A549 (cell line): ENCODE measurements around the gene JAZF1. TPM values are rescaled to one million over a fixed set of nuclear protein-coding genes. Genes with fewer than 3 reads are reported as not detected.
A peak's percentile ranks its signal among the peaks of the same experiment; 100 is the strongest.
"Not testable (repeated sequence)": the region's sequence is repeated elsewhere in the genome, so short reads cannot be mapped to it uniquely, and the experiment has no call there.

ENCODE experiments used
- ATAC-seq, 2 experiments: fragments of 200-7000 bp in 1 of 2; fragments of >200 bp in 1 of 2; cut with Nextera tagmentation in 1 of 2; cut with Tn5 transposase in 1 of 2; 3 replicates each; pipeline versions ENCODE4 v1.8.0 to v1.9.1; 2018 to 2020; ENCODE audit warnings: mild to moderate bottlenecking in 1 of 2, moderate library complexity in 1 of 2
- CTCF ChIA-PET: fragments of 300-600 bp; sonication (Branson Sonifier 250); formaldehyde crosslinking; extraction: SDS; loops from one replicate; lab custom pipeline; 2021; ENCODE audit warnings: antibody characterized with exemption, inconsistent platforms; lab: Yijun Ruan, JAX
- POLR2A ChIA-PET: fragments of 350-600 bp; formaldehyde crosslinking; extraction: SDS; loops from one replicate; lab custom pipeline; 2021; ENCODE audit warnings: antibody characterized with exemption, inconsistent platforms; lab: Yijun Ruan, JAX
- DNase-seq, 2 experiments: peaks; one replicate each; pipeline versions ENCODE4 v3.0.0 to v3.0.0-alpha.2; 2011 to 2016; ENCODE audit warnings: low read depth in 1 of 2, low spot score in 1 of 2
- FAIRE-seq: peaks from 2 replicates; lab custom pipeline; 2011; peaks lifted over from hg19 to GRCh38; lab: Jason Lieb, UNC
- H3K27ac ChIP-seq, 2 experiments: fragments of >200 bp; sonication (Bioruptor Twin); formaldehyde crosslinking; 3 replicates each; pipeline ENCODE4 v1.5.1; 2016 to 2017
- H3K4me1 ChIP-seq: fragments of >200 bp; sonication (Bioruptor Twin); formaldehyde crosslinking; 3 replicates; pipeline ENCODE4 v1.6.1; 2016
- H3K4me2 ChIP-seq: fragments of >200 bp; sonication (Bioruptor Twin); formaldehyde crosslinking; 3 replicates; pipeline ENCODE4 v1.6.1; 2016
- H3K4me3 ChIP-seq: fragments of >200 bp; sonication (Bioruptor Twin); formaldehyde crosslinking; 3 replicates; pipeline ENCODE4 v1.5.1; 2016
- H3K9me3 ChIP-seq: fragments of >200 bp; sonication (Bioruptor Twin); formaldehyde crosslinking; 3 replicates; pipeline ENCODE4 v1.6.1; 2016
- CBX2 ChIP-seq: fragments of 200-600 bp; sonication (generic); IDR thresholded peaks from 2 replicates; pipeline ENCODE4 v1.6.1; 2016; ENCODE audit warnings: low read depth, mild to moderate bottlenecking, borderline replicate concordance
- CBX8 ChIP-seq: fragments of 200-600 bp; sonication (generic); IDR thresholded peaks from 2 replicates; pipeline ENCODE4 v1.6.1; 2016
- CHD4 ChIP-seq: fragments of 200-600 bp; sonication (generic); IDR thresholded peaks from 2 replicates; pipeline ENCODE4 v1.6.1; 2016; ENCODE audit warnings: antibody characterized with exemption, mild to moderate bottlenecking, borderline replicate concordance
- E2F6 ChIP-seq: IDR thresholded peaks from 2 replicates; pipeline ENCODE4 v1.6.1; 2012; ENCODE audit warnings: low read depth, borderline replicate concordance
- FOXS1 ChIP-seq: fragments of 250-450 bp; sonication (Bioruptor Pico); IDR thresholded peaks from 2 replicates; pipeline ENCODE4 v1.5.0; 2020; ENCODE audit warnings: mild to moderate bottlenecking, moderate library complexity
- HEYL ChIP-seq: fragments of 250-450 bp; sonication (Bioruptor Pico); IDR thresholded peaks from 2 replicates; pipeline ENCODE4 v1.8.0; 2021; ENCODE audit warnings: mild to moderate bottlenecking, moderate library complexity
- HOXB5 ChIP-seq: fragments of 250-450 bp; sonication (Bioruptor Pico); IDR thresholded peaks from 2 replicates; pipeline ENCODE4 v1.5.0; 2020; ENCODE audit warnings: mild to moderate bottlenecking, moderate library complexity
- KDM1A ChIP-seq: fragments of 200-600 bp; sonication (generic); IDR thresholded peaks from 2 replicates; pipeline ENCODE4 v1.6.1; 2016; ENCODE audit warnings: low read depth, mild to moderate bottlenecking
- KDM5A ChIP-seq: fragments of 200-600 bp; sonication (generic); IDR thresholded peaks from 2 replicates; pipeline ENCODE4 v1.6.1; 2016; ENCODE audit warnings: antibody characterized with exemption, mild to moderate bottlenecking
- MAFK ChIP-seq: fragments of 450-650 bp; IDR thresholded peaks from 2 replicates; pipeline ENCODE4 v1.6.1; 2014; ENCODE audit not compliant: partially characterized antibody
- MYC ChIP-seq: IDR thresholded peaks from 2 replicates; pipeline ENCODE4 v1.6.1; 2012; ENCODE audit warnings: mild to moderate bottlenecking, inconsistent platforms, low read length, improper control_type of control experiment, borderline replicate concordance
- NR3C1 ChIP-seq: fragments of >200 bp; sonication (Bioruptor Twin); formaldehyde crosslinking; IDR thresholded peaks from 3 replicates; pipeline ENCODE4 v1.6.1; 2017
- PHF8 ChIP-seq: fragments of 200-600 bp; sonication (generic); IDR thresholded peaks from 2 replicates; pipeline ENCODE4 v1.6.1; 2016; ENCODE audit warnings: low read depth, mild to moderate bottlenecking, antibody characterized with exemption, moderate library complexity, borderline replicate concordance
- POLR2AphosphoS2 ChIP-seq: conservative IDR thresholded peaks from 2 replicates; pipeline ENCODE4 v1.6.1; 2012; ENCODE audit warnings: low read length, improper control_type of control experiment, inconsistent platforms
- RCOR1 ChIP-seq: fragments of 150-350 bp; IDR thresholded peaks from 2 replicates; pipeline ENCODE4 v1.6.1; 2014; ENCODE audit warnings: antibody characterized with exemption, low read length, low read depth
- REST ChIP-seq: fragments of 200-600 bp; sonication (generic); IDR thresholded peaks from 2 replicates; pipeline ENCODE4 v1.6.1; 2016; ENCODE audit warnings: antibody characterized with exemption, mild to moderate bottlenecking, moderate library complexity
- RNF2 ChIP-seq: fragments of 200-600 bp; sonication (generic); IDR thresholded peaks from 2 replicates; pipeline ENCODE4 v1.6.1; 2016; ENCODE audit warnings: low read depth, mild to moderate bottlenecking, antibody characterized with exemption, moderate library complexity, borderline replicate concordance
- SREBF2 ChIP-seq: fragments of 450-650 bp; IDR thresholded peaks from 2 replicates; pipeline ENCODE4 v1.6.1; 2014; ENCODE audit warnings: mild to moderate bottlenecking, moderate library complexity
- TFCP2L1 ChIP-seq: fragments of 250-450 bp; sonication (Bioruptor Pico); IDR thresholded peaks from 2 replicates; pipeline ENCODE4 v1.5.0; 2021; ENCODE audit warnings: mild to moderate bottlenecking
- TP53 ChIP-seq: fragments of 250-450 bp; sonication (Bioruptor Pico); IDR thresholded peaks from 2 replicates; pipeline ENCODE4 v1.5.0; 2021; ENCODE audit warnings: mild to moderate bottlenecking, moderate library complexity
- ZC3H11A ChIP-seq: fragments of 450-650 bp; IDR thresholded peaks from 2 replicates; pipeline ENCODE4 v1.6.1; 2014; ENCODE audit warnings: antibody characterized with exemption, mild to moderate bottlenecking
- ZNF302 ChIP-seq: fragments of 250-450 bp; sonication (Bioruptor Pico); IDR thresholded peaks from 2 replicates; pipeline ENCODE4 v1.9.0; 2021; ENCODE audit warnings: inconsistent platforms, mild to moderate bottlenecking, moderate library complexity
- ZSCAN20 ChIP-seq: fragments of 250-450 bp; sonication (Bioruptor Pico); IDR thresholded peaks from 2 replicates; pipeline ENCODE4 v1.8.0; 2022; ENCODE audit warnings: mild to moderate bottlenecking, moderate library complexity
- WGBS: methylation state at CpG from one replicate; pipeline ENCODE4 v1.1.6; 2017; ENCODE audit errors: missing lambda C conversion rate; 5-methylcytosine and 5-hydroxymethylcytosine counted together
- polyA plus RNA-seq, 4 experiments: library from polyadenylated mRNA; depleted of rRNA in 3 of 4; stranded (reverse); fragments of >200 nt; fragmentation: RNase III in 1 of 4; extraction: RNeasy Plus Mini Kit Qiagen cat#74134 plus additional on column Dnase treatment in 1 of 4; gene quantifications; 2 replicates in 3 of 4; 3 replicates in 1 of 4; pipeline ENCODE4 v1.2.3, GENCODE V29; 2011 to 2017
- TF ChIP-seq, protein P1 (sequence below): fragments of 250-450 bp; sonication (Bioruptor Pico); IDR thresholded peaks from 2 replicates; pipeline ENCODE4 v1.5.0; 2020; ENCODE audit warnings: low read depth, mild to moderate bottlenecking, moderate library complexity

JAZF1 gene
- polyA plus RNA-seq, 2 of the 4 experiments (the other 2 are of a cell fraction): 1.9 to 2.8 TPM

- TF ChIP-seq REST (no peak), FOXS1 (CRISPR knock-in tag) (no peak), RNF2 (no peak), ZNF302 (CRISPR knock-in tag) (no peak), TP53 (CRISPR knock-in tag) (no peak)
Observed at GRCh38 chr7:28016297-28016696, 164.3 kb downstream of the JAZF1 start (continued).

- WGBS: 76% methylated on average over 4 of the region's 4 CpGs
- Histone ChIP-seq H3K9me3 (0 out of 3 replicates have a peak, but pooled peaks cover 4% of the 10 kb centered on the region), H3K4me3 (no peak overlapping the region), H3K4me1 (peaks cover 19% of the 10 kb centered on the region; the same call in 2 of the 3 replicates), H3K27ac (no peak overlapping the region), H3K4me2 (no peak overlapping the region)
- ChIA-PET CTCF (interaction anchor here (0.6 to 1.9 kb wide), 4 partner anchors 63 to 804 kb away, joined by 3 to 6 read pairs (median 4); no protein-coding TSS in a partner anchor), POLR2A (no interaction called here)
- ATAC-seq (no peak), FAIRE-seq (no peak), DNase-seq (no peak)
- TF ChIP-seq MAFK (peak; percentile 58), MYC (no peak)
Observed at GRCh38 chr7:28015169-28015568, 165.4 kb downstream of the JAZF1 start.

DNA sequence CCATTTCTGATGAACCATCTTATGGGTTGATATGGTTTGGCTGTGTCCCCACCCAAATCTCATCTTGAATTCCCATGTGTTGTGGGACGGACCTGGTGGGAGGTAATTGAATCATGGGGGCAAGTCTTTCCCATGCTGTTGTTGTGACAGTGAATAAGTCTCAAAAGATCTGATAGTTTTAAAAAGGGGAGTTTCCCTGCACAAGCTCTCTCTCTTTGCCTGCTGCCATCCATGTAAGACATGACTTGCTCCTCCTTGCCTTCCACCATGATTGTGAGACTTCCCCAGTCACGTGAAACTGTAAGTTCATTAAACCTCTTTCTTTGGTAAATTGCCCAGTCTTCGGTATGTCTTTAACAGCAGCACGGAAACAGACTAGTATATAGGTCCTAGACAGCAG lies 166.3 kb downstream of the JAZF1 start:
- CTCF ChIA-PET: interaction anchor here (0.6 to 1.6 kb wide), 4 partner anchors 43 to 818 kb away, joined by 3 to 6 read pairs (median 4); no protein-coding TSS in a partner anchor
- H3K27ac ChIP-seq, FAIRE-seq: not testable (repeated sequence)

GRCh38 chr7:28013441-28013840 lies 167.2 kb downstream of the JAZF1 start:
- Histone ChIP-seq H3K27ac (no peak overlapping the region), H3K4me2 (no peak overlapping the region), H3K4me1 (peaks cover 9% of the 10 kb centered on the region; the same call in 1 of the 3 replicates), H3K9me3 (0 out of 3 replicates have a peak, but pooled peaks cover 4% of the 10 kb centered on the region), H3K4me3 (no peak overlapping the region)
- DNase-seq (no peak), ATAC-seq (no peak), FAIRE-seq (no peak)
- TF ChIP-seq PHF8 (no peak), KDM5A (no peak), FOXS1 (CRISPR knock-in tag) (no peak), HEYL (CRISPR knock-in tag) (no peak), ZSCAN20 (CRISPR knock-in tag) (no peak), CBX2 (no peak), TFCP2L1 (CRISPR knock-in tag) (no peak), ZNF302 (CRISPR knock-in tag) (no peak), CHD4 (no peak), CBX8 (no peak), MYC (no peak), NR3C1 (no peak), POLR2AphosphoS2 (no peak), E2F6 (no peak), SREBF2 (no peak), RCOR1 (no peak), ZC3H11A (no peak), HOXB5 (CRISPR knock-in tag) (no peak), KDM1A (no peak)
- TF ChIP-seq, protein P1, sequence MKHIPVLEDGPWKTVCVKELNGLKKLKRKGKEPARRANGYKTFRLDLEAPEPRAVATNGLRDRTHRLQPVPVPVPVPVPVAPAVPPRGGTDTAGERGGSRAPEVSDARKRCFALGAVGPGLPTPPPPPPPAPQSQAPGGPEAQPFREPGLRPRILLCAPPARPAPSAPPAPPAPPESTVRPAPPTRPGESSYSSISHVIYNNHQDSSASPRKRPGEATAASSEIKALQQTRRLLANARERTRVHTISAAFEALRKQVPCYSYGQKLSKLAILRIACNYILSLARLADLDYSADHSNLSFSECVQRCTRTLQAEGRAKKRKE (CRISPR knock-in tag): no peak
- WGBS: 94% methylated on average over 5 of the region's 5 CpGs
- ChIA-PET CTCF (interaction anchor here (0.7 to 3.6 kb wide), 4 partner anchors 17 to 817 kb away, joined by 3 to 12 read pairs (median 4); no protein-coding TSS in a partner anchor), POLR2A (no interaction called here)

More for the DNA sequence above, 166.3 kb downstream of the JAZF1 start:
- 89% methylated on average over 4 of the region's 4 CpGs for WGBS
- DNase-seq, ATAC-seq, H3K9me3 ChIP-seq, H3K4me2 ChIP-seq, POLR2A ChIA-PET, H3K4me3 ChIP-seq: not testable (repeated sequence)
- H3K4me1 ChIP-seq: peaks cover 13% of the 10 kb centered on the region; the same call in 2 of the 3 replicates
